ENCODE results near the gene MCOLN1.

GRCh38 chr19:7509625-7510024, 12.8 kb upstream of the MCOLN1 start:
- TF ChIP-seq CTCF (IDR thresholded peaks at IDR 0.05) = no peak
- no peak for TF ChIP-seq POLR2A (IDR thresholded peaks at IDR 0.05)

All from right lobe of liver (tissue), 4 donors.